ENCODE results near the gene GZF1.

The GZF1 gene

GRCh38 chr20:23397961-23398360, 36.0 kb downstream of the GZF1 start:
- Histone ChIP-seq H3K4me1 (ENCODE audit: control insufficient read depth, insufficient read depth, low read depth, low read length) (peaks cover 5% of the 10 kb centered on the region), H4K91ac (ENCODE audit: low read length) (no peak overlapping the region), H2BK15ac (ENCODE audit: low read depth, poor library complexity, severe bottlenecking) (no peak overlapping the region), H3K23ac (ENCODE audit: low read length in 2 of 2) (no peak overlapping the region), H3K4ac (ENCODE audit: low read depth in 1 of 2, low read length in 2 of 2) (no peak overlapping the region), H3K18ac (ENCODE audit: low read depth in 1 of 2, low read length in 2 of 2) (no peak overlapping the region), H2BK120ac (ENCODE audit: low read depth, low read length) (no peak overlapping the region), H3K9ac (ENCODE audit: low read length) (peak overlapping the region; percentile 75), H3K4me3 (ENCODE audit: insufficient read depth in 1 of 2, low read depth in 1 of 2, low read length in 2 of 2) (no peak overlapping the region), H2BK5ac (ENCODE audit: low read depth, low read length, poor library complexity, severe bottlenecking) (no peak overlapping the region), H2AK5ac (ENCODE audit: low read length, severe bottlenecking) (no peak overlapping the region), H3K14ac (ENCODE audit: low read length in 2 of 2) (no peak overlapping the region), H3K36me3 (ENCODE audit: control insufficient read depth in 1 of 2, insufficient read depth in 2 of 2, low read depth in 1 of 2, low read length in 2 of 2) (peaks cover 22 to 59% of the 10 kb centered on the region in 2 experiments), H3K27ac (ENCODE audit: low read length, poor library complexity, severe bottlenecking) (peak overlapping the region; percentile 70), H3K27me3 (ENCODE audit: control insufficient read depth in 1 of 2, insufficient read depth in 1 of 2, low read length in 2 of 2) (no peaks in the 10 kb centered on the region), H3K79me1 (replicated peaks; ENCODE audit: low read length, poor library complexity, severe bottlenecking) (peaks cover 43% of the 10 kb centered on the region), H2AFZ (ENCODE audit: low read depth, low read length) (no peak overlapping the region), H3K4me2 (ENCODE audit: low read length, poor library complexity, severe bottlenecking) (no peak overlapping the region), H4K8ac (ENCODE audit: low read length) (peak overlapping the region; percentile 57), H3K9me3 (ENCODE audit: control insufficient read depth, low read length) (no peaks in the 10 kb centered on the region), H2BK12ac (ENCODE audit: low read length in 2 of 2) (no peak overlapping the region)
- peak; percentile 76 for DNase-seq
- 59% methylated on average over 2 of the region's 2 CpGs for WGBS

GRCh38 chr20:23399568-23400241, 37.7 kb downstream of the GZF1 start:
- Histone ChIP-seq H2BK12ac (ENCODE audit: low read length in 2 of 2) (no peak overlapping the region), H2BK5ac (ENCODE audit: low read depth, low read length, poor library complexity, severe bottlenecking) (peak overlapping the region; percentile 32), H3K27ac (ENCODE audit: low read length, poor library complexity, severe bottlenecking) (no peak overlapping the region), H3K14ac (ENCODE audit: low read length in 2 of 2) (no peak overlapping the region), H3K4me1 (ENCODE audit: control insufficient read depth, insufficient read depth, low read depth, low read length) (peaks cover 5% of the 10 kb centered on the region), H3K9ac (ENCODE audit: low read length) (no peak overlapping the region), H3K9me3 (ENCODE audit: control insufficient read depth, low read length) (no peaks in the 10 kb centered on the region), H2BK120ac (ENCODE audit: low read depth, low read length) (no peak overlapping the region), H3K36me3 (ENCODE audit: control insufficient read depth in 1 of 2, insufficient read depth in 2 of 2, low read depth in 1 of 2, low read length in 2 of 2) (peaks cover 6 to 42% of the 10 kb centered on the region in 2 experiments), H3K23ac (ENCODE audit: low read length in 2 of 2) (no peak overlapping the region), H3K79me1 (replicated peaks; ENCODE audit: low read length, poor library complexity, severe bottlenecking) (peaks cover 32% of the 10 kb centered on the region), H3K4me3 (ENCODE audit: insufficient read depth in 1 of 2, low read depth in 1 of 2, low read length in 2 of 2) (no peak overlapping the region), H3K27me3 (ENCODE audit: control insufficient read depth in 1 of 2, insufficient read depth in 1 of 2, low read length in 2 of 2) (no peaks in the 10 kb centered on the region), H2AK5ac (ENCODE audit: low read length, severe bottlenecking) (no peak overlapping the region), H4K8ac (ENCODE audit: low read length) (peak overlapping the region; percentile 27), H2BK15ac (ENCODE audit: low read depth, poor library complexity, severe bottlenecking) (no peak overlapping the region), H3K4ac (ENCODE audit: low read depth in 1 of 2, low read length in 2 of 2) (no peak overlapping the region), H3K18ac (ENCODE audit: low read depth in 1 of 2, low read length in 2 of 2) (peak overlapping the region in 1 of 2 experiments; percentile 73), H3K4me2 (ENCODE audit: low read length, poor library complexity, severe bottlenecking) (no peak overlapping the region), H2AFZ (ENCODE audit: low read depth, low read length) (no peak overlapping the region), H4K91ac (ENCODE audit: low read length) (no peak overlapping the region)
- 62% methylated on average over 6 of the region's 6 CpGs for WGBS
- DNase-seq, result peak; percentile 75

GRCh38 chr20:23401051-23401450, 39.1 kb downstream of the GZF1 start:
- Histone ChIP-seq H3K27me3 (ENCODE audit: control insufficient read depth in 1 of 2, insufficient read depth in 1 of 2, low read length in 2 of 2) (no peaks in the 10 kb centered on the region), H3K18ac (ENCODE audit: low read depth in 1 of 2, low read length in 2 of 2) (no peak overlapping the region), H3K4ac (ENCODE audit: low read depth in 1 of 2, low read length in 2 of 2) (no peak overlapping the region), H4K91ac (ENCODE audit: low read length) (no peak overlapping the region), H3K27ac (ENCODE audit: low read length, poor library complexity, severe bottlenecking) (no peak overlapping the region), H3K14ac (ENCODE audit: low read length in 2 of 2) (no peak overlapping the region), H3K79me1 (replicated peaks; ENCODE audit: low read length, poor library complexity, severe bottlenecking) (peaks cover 29% of the 10 kb centered on the region), H2BK5ac (ENCODE audit: low read depth, low read length, poor library complexity, severe bottlenecking) (no peak overlapping the region), H3K23ac (ENCODE audit: low read length in 2 of 2) (no peak overlapping the region), H3K9me3 (ENCODE audit: control insufficient read depth, low read length) (no peaks in the 10 kb centered on the region), H2BK15ac (ENCODE audit: low read depth, poor library complexity, severe bottlenecking) (no peak overlapping the region), H3K36me3 (ENCODE audit: control insufficient read depth in 1 of 2, insufficient read depth in 2 of 2, low read depth in 1 of 2, low read length in 2 of 2) (peaks cover 5 to 29% of the 10 kb centered on the region in 2 experiments), H2AK5ac (ENCODE audit: low read length, severe bottlenecking) (no peak overlapping the region), H2AFZ (ENCODE audit: low read depth, low read length) (no peak overlapping the region), H3K4me2 (ENCODE audit: low read length, poor library complexity, severe bottlenecking) (no peak overlapping the region), H4K8ac (ENCODE audit: low read length) (no peak overlapping the region), H2BK120ac (ENCODE audit: low read depth, low read length) (no peak overlapping the region), H2BK12ac (ENCODE audit: low read length in 2 of 2) (no peak overlapping the region), H3K4me3 (ENCODE audit: insufficient read depth in 1 of 2, low read depth in 1 of 2, low read length in 2 of 2) (no peak overlapping the region), H3K4me1 (ENCODE audit: control insufficient read depth, insufficient read depth, low read depth, low read length) (peaks cover 5% of the 10 kb centered on the region), H3K9ac (ENCODE audit: low read length) (no peak overlapping the region)
- no peak for DNase-seq
- 94% methylated on average over 5 of the region's 5 CpGs for WGBS

- no peak overlapping the region for H2BK120ac ChIP-seq (ENCODE audit: low read depth, low read length)
- no peak overlapping the region for H2BK5ac ChIP-seq (ENCODE audit: low read depth, low read length, poor library complexity, severe bottlenecking)
- no peak overlapping the region for H3K14ac ChIP-seq (ENCODE audit: low read length in 2 of 2)
- peak; percentile 86 for DNase-seq
- H4K8ac ChIP-seq (ENCODE audit: low read length), result no peak overlapping the region
- H3K4me3 ChIP-seq (ENCODE audit: insufficient read depth in 1 of 2, low read depth in 1 of 2, low read length in 2 of 2), result no peak overlapping the region
- H4K91ac ChIP-seq (ENCODE audit: low read length), result no peak overlapping the region
- H2AK5ac ChIP-seq (ENCODE audit: low read length, severe bottlenecking), result no peak overlapping the region
- peaks cover 5 to 26% of the 10 kb centered on the region in 2 experiments for H3K36me3 ChIP-seq (ENCODE audit: control insufficient read depth in 1 of 2, insufficient read depth in 2 of 2, low read depth in 1 of 2, low read length in 2 of 2)
- H2AFZ ChIP-seq (ENCODE audit: low read depth, low read length), result no peak overlapping the region
- H3K27ac ChIP-seq (ENCODE audit: low read length, poor library complexity, severe bottlenecking), result no peak overlapping the region
- H3K79me1 ChIP-seq (replicated peaks; ENCODE audit: low read length, poor library complexity, severe bottlenecking), result peaks cover 28% of the 10 kb centered on the region
- H3K9ac ChIP-seq (ENCODE audit: low read length), result no peak overlapping the region
- no peaks in the 10 kb centered on the region for H3K27me3 ChIP-seq (ENCODE audit: control insufficient read depth in 1 of 2, insufficient read depth in 1 of 2, low read length in 2 of 2)
- H3K4me1 ChIP-seq (ENCODE audit: control insufficient read depth, insufficient read depth, low read depth, low read length), result peaks cover 1% of the 10 kb centered on the region
- no peak overlapping the region for H2BK15ac ChIP-seq (ENCODE audit: low read depth, poor library complexity, severe bottlenecking)
- H3K4me2 ChIP-seq (ENCODE audit: low read length, poor library complexity, severe bottlenecking), result no peak overlapping the region
- no peak overlapping the region for H2BK12ac ChIP-seq (ENCODE audit: low read length in 2 of 2)
- no peaks in the 10 kb centered on the region for H3K9me3 ChIP-seq (ENCODE audit: control insufficient read depth, low read length)
- WGBS, result 68% methylated on average over 5 of the region's 5 CpGs
- no peak overlapping the region for H3K4ac ChIP-seq (ENCODE audit: low read depth in 1 of 2, low read length in 2 of 2)
- H3K18ac ChIP-seq (ENCODE audit: low read depth in 1 of 2, low read length in 2 of 2), result peak overlapping the region in 1 of 2 experiments; percentile 29
- H3K23ac ChIP-seq (ENCODE audit: low read length in 2 of 2), result no peak overlapping the region
These were observed 41.8 kb downstream of the GZF1 start for GRCh38 chr20:23403751-23404150.

Data from mesenchymal stem cell (in vitro differentiated cells and primary cell).